HG03025 (cell line): ENCODE data around the gene JPT1.

Experiments
- ATAC-seq: cut with Tn5 transposase; IDR thresholded peaks from one replicate; pipeline ENCODE4 v1.9.1; 2021; ENCODE audit warnings: mild to moderate bottlenecking, moderate library complexity; ENCODE audit not compliant: unreplicated experiment, low FRiP score

The JPT1 gene

GRCh38 chr17:75087558-75088453 lies 66.5 kb downstream of the JPT1 start, which contains the start of gene SLC16A5:
TSS of gene SLC16A5 (plus strand) at chr17:75087954. CDS start at chr17:75093637, 5,683 bp downstream.
- ATAC-seq, result no peak

DNA sequence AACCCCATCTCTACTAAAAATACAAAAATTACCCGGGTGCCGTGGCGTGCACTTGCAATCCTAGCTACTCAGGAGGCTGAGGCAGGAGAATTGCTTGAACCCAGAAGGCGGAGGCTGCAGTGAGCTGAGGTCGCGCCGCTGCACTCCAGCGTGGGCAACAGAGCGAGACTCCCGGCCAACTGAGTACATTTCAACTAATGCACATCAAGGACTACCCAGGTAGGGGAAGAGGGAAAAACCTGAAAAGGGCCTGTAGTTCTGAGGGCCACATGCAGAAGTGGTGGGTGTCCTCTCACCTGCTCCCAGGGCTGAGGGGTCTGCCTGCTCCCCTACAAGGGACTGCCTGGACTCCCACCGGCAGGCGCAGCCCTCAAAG lies 67.1 kb downstream of the JPT1 start:
- ATAC-seq, result no peak

DNA sequence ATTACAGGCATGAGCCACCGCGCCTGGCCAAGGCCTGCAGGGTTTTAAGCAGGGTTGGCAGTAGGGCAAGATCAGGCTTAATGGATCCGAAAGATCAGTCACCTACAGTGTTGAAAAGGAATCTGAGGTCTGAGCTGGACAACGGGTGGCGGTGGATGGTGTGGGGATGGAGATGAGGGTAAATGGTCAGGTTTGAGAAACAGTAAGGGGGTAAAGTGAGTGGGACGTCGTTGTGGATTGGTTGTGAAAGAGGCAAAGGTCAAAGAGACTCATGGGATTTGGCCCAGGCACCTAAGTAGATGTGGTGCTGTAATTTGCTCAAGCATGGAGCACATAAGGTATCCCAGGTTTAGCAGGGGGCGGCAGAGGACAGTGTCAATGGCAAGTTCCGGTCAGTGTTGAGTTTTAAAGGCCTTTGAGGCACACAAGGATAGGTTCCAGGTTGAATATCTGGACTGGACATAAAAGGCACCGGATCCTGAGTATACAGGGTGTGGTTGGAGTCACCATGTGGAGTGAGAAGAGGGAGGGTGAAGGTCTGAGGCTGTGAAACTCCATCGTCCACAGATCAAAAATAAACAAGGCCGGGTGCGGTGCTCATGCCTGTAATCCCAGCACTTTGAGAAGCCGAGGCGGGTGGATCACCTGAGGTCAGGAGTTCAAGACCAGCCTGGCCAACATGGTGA lies 67.7 kb downstream of the JPT1 start:
- ATAC-seq, result no peak
